Astrocyte of the cerebellum (primary cell): ENCODE results near the gene RIC1.

ENCODE experiments used
- DNase-seq: peaks from one replicate; pipeline ENCODE4 v3.0.0-alpha.2; 2011; ENCODE audit warnings: low read depth
- H3K4me3 ChIP-seq: 2 replicates; pipeline ENCODE4 v1.5.1; 2011; ENCODE audit warnings: mild to moderate bottlenecking, low read depth, low read length, moderate library complexity
- CTCF ChIP-seq: IDR thresholded peaks from 2 replicates; pipeline ENCODE4 v1.5.1; 2012; ENCODE audit warnings: low read length, low read depth, moderate library complexity, mild to moderate bottlenecking; ENCODE audit errors: missing control alignments
- in situ Hi-C: cut with HindIII; loops from 2 replicates; pipeline ENCODE4 v1.10.0; 2017; ENCODE audit warnings: low sequenced_read_pairs

Gene RIC1

DNA sequence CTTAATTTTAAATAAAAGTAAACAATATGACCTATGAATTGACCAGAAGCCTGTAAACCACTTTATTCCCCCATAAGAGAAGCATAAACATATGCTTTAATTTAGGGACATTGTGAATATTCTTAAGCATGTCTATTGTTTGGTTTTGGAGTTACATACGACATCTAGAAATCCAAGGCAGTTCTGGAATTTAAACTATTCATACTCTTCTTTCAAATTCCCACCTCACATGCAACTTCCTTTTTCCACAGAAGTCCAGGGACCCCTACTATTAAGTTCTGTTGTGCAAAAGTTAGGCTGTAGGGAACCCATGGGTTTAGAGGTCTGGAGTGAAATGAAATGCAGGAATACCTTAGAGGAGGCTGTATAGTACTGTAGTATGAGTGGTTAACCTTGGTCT lies 2.1 kb downstream of the RIC1 start:
- in situ Hi-C loops = no loop called here
- peak overlapping the region; percentile 27 for H3K4me3 ChIP-seq
- DNase-seq = no peak
- no peak for TF ChIP-seq CTCF

- no peak for DNase-seq
These were observed 3.6 kb downstream of the RIC1 start for GRCh38 chr9:5632540-5632939.

GRCh38 chr9:5633243-5633642 lies 4.3 kb downstream of the RIC1 start:
- no peak overlapping the region for H3K4me3 ChIP-seq
- no peak for TF ChIP-seq CTCF
- in situ Hi-C loops = no loop called here
- no peak for DNase-seq

More at GRCh38 chr9:5632540-5632939, 3.6 kb downstream of the RIC1 start:
- in situ Hi-C loops = no loop called here
- no peak overlapping the region for H3K4me3 ChIP-seq
- no peak for TF ChIP-seq CTCF

GRCh38 chr9:5635390-5635789 lies 6.5 kb downstream of the RIC1 start:
- no peak for TF ChIP-seq CTCF
- in situ Hi-C loops = no loop called here
- H3K4me3 ChIP-seq = no peak overlapping the region
- no peak for DNase-seq

DNA sequence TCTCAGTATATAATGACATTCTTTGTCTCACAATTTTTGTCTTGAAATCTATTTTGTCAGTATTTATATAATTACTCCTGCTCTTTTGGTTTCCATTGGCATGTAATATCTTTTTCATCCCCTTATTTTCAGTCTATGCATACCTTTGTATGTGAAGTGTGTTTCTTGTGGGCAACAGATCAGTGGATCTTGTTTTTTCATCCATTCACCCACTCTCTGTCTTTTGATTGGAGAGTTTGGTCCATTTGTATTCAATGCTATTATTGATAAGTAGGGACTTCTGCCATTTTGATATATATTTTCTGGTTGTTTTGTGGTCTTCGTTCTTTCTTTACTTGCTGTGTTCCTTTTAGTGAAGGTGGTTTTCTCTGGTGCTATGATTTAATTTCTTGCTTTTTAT lies 10.9 kb downstream of the RIC1 start:
- H3K4me3 ChIP-seq = no peak overlapping the region
- TF ChIP-seq CTCF = no peak
- DNase-seq = no peak
- in situ Hi-C loops = no loop called here

DNA sequence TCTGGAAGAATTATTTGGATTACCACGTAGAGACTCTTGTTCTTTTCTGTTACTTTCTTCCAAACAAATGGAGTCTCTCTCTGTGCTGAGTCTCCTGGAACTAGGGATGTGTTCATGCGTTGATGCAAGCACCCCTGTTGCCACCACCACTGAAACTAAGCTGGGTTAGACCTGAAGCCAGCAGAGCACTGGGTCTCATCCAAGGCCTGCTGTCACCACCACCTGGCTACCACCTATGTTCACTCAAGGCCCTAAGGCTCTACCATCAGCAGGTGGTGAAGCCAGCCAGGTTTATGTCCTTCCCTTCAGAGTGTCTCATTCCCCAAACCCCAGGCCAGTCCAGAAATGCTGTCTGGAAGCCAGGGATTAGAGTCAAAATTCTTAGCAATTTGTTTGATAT lies 13.3 kb downstream of the RIC1 start:
- in situ Hi-C loops = no loop called here
- no peak overlapping the region for H3K4me3 ChIP-seq
- TF ChIP-seq CTCF = no peak
- no peak for DNase-seq
